NT2/D1 (cell line): ENCODE data around the gene TNRC6C.

ENCODE experiments used
- YY1 ChIP-seq: IDR thresholded peaks from 2 replicates; pipeline ENCODE4 v1.6.1; 2011; ENCODE audit not compliant: insufficient read length, insufficient read depth
- ZNF274 ChIP-seq: IDR thresholded peaks from 2 replicates; pipeline ENCODE4 v1.6.1; 2011; ENCODE audit warnings: mild to moderate bottlenecking, low read depth, low read length

GRCh38 chr17:78130437-78131101 is 172.1 kb downstream of the TNRC6C start, which contains the start of gene TMC8:
- TF ChIP-seq ZNF274, result no peak
- TF ChIP-seq YY1, result no peak
